HT-29 (cell line): ENCODE results near the gene PARN. TPM values are rescaled to one million over a fixed set of nuclear protein-coding genes. Genes with fewer than 3 reads are reported as not detected.
A peak's percentile ranks its signal among the peaks of the same experiment; 100 is the strongest.
"Not testable (repeated sequence)": the region's sequence is repeated elsewhere in the genome, so short reads cannot be mapped to it uniquely, and the experiment has no call there.

Source experiments
- DNase-seq: peaks from one replicate; pipeline ENCODE4 v3.0.0-alpha.2; 2015; ENCODE audit warnings: low spot score
- total RNA-seq: library from RNA; depleted of rRNA; stranded (reverse); fragments of >200 nt; shearing (Covaris generic); gene quantifications from 2 replicates; pipeline ENCODE4 v1.2.3, GENCODE V29; 2014

PARN gene
- total RNA-seq, 1 experiment from 2014 or later, result 10.9 TPM

GRCh38 chr16:14437426-14437825 is 192.6 kb downstream of the PARN start:
- no peak for DNase-seq

DNA sequence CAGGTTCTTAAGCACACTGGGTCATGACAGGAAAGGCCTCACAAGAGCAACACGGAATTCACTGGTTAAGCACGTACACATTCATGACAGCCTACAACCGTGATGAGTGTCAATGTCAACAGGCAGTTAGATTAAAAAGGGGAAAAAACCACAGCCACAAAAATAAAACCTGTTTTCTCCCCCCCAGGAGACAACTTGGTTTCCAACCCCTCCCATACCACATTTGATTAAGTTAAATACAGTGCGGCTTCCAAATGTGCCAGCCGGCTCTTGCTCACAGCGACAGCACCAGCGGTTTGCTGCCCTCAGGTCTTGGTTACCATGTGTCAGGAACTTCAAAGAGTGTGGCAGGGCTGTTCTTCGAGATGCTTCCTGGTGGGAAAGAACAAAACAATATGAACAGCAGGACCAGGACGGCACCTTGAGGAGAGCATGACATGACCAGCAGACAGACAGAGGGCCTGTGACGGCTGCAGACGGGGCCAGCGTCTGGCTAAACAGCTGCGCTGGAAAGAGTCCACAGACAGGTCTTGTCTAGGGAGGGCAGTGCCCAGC is 193.6 kb downstream of the PARN start:
- no peak for DNase-seq

GRCh38 chr16:14434860-14435259 is 195.2 kb downstream of the PARN start:
- no peak for DNase-seq

DNA sequence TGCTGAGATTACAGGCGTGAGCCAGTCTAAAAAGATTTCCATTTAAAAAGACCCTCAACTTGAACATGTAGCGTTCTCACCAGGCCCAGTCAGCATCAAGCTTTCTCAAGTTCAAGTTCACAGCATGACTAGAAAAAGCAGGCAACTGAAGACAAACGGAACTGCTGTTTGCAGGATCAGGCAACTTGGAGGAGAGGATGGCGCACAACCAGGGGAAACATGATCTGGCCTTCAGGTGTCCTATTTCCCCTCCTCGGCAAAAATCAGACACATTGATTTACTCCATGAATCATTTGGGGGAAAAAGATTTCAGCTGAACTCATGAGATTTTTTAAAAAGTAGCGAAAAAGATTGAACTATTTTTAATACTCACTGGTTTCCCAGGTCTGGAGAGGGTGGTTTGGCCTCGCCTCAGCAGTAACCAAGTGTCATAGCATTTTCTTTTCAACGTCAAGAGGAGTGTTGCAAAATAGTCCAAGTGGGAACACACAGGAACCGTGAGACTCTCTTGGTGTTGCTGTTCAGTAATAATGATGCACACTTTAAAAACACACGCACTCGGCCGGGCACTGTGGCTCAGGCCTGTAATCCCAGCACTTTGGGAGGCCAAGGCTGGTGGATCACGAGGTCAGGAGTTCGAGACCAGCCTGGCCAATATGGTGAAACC is 201.0 kb downstream of the PARN start:
- not testable (repeated sequence) for DNase-seq

DNA sequence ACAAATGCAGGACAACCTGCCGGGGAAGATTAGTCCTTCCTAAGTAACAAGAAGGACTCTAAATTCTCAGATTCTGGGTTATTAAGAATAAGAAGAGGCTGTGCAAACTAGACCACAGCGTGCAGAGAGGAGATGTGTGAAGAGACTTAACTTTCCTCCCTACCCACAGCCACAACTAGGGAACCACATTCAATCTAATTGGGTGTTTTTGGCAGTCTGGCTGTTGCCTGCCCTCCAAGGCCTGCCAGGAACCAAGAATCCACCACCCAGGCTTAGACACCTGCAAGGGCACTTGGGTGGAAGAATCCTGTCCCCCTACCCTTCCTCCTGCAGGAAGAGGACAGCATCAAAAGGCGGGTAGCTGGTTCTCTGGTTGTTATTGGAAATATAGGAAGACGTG is 202.0 kb downstream of the PARN start:
- no peak for DNase-seq

DNA sequence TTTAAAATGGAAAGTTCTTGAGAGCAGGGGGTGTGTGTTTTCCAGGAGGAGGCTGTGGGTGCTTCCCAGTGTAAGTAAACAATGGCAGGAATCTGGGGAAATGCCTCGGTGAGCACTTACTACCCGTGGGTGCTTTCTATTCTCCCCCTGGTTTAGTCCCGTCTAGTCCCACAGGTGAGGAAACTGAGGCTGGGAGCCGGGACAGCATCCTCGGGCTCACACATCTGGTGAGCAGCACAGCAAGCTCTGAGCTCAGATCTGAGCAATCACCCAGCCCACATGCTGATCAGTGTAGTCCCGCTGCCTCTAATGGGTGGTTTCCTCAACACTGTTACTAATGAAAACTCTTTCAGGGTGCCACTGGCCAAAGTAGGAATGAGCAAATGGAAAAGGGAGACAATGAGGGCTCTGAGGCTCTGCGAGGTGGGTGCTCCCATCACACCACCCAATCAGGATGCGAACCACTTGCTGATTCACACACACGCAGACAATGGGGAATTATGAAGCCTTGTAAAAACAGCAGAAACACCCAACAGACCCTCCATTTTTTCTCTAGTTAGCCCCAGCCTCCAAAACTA is 202.6 kb downstream of the PARN start:
- DNase-seq, result no peak

DNA sequence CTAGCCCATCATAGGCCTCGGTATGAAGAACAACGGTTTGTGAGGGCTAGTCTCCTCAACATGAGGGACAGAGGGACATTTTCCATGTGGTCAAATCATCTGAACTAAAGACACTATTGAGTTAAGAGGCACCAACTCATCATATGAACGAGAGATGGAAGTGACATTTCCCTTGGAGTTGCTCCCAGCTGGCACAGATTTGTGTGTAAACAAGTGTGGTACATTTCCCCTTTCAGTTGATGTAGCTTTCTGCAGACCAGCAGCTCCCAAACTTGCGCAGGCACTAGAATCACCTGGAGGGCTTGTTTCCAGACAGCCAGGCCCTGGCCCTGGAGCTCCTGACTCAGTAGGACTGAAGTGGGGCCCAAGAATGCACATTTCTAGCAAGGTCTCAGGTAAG is 205.5 kb downstream of the PARN start:
- DNase-seq, result no peak

DNA sequence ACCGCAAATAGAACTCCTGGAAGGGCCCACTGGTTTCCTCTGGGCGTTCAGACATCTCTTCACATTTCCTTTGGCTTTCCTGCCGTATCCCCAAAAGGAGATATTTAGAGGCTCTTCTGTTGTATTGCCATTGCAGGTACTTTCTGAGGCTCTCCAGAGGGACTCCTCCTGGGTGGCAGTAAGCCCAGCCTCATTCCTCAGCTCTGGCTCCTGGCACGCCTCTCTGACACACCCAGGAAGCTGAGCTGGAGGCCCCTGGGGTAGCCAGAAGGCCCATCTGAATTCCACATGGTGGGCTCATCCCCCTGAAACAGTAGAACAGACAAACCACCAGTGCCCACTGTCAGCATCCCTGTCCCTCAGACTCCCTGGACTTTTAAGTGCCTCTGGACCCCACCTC is 206.7 kb downstream of the PARN start:
- DNase-seq, result no peak

- no peak for DNase-seq
Observed at GRCh38 chr16:14420721-14421488, 209.2 kb downstream of the PARN start.

GRCh38 chr16:14420243-14420642 is 209.8 kb downstream of the PARN start:
- DNase-seq, result not testable (repeated sequence)

GRCh38 chr16:14419817-14420216 is 210.2 kb downstream of the PARN start:
- DNase-seq, result no peak

GRCh38 chr16:14418795-14419225 is 211.2 kb downstream of the PARN start:
- no peak for DNase-seq

DNA sequence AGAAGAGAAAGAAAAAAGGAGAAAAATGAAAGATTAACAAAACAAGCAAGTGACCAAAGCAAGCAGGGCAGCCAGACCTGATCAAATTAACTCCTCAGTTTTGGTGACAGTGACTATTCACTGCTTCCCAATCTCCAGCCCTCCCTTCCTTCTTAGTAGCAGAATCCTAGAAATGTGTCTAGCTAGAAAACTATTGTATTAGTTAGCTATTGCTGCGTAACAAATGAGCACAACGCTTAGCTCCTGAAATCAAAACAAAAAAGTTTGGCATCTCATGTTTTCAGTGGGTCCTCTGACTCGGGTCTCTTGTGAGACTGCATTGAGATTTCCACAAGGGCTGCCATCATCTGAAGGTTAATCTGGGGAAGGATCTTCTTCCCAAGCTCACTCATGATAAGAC is 213.9 kb downstream of the PARN start:
- DNase-seq, result no peak

DNA sequence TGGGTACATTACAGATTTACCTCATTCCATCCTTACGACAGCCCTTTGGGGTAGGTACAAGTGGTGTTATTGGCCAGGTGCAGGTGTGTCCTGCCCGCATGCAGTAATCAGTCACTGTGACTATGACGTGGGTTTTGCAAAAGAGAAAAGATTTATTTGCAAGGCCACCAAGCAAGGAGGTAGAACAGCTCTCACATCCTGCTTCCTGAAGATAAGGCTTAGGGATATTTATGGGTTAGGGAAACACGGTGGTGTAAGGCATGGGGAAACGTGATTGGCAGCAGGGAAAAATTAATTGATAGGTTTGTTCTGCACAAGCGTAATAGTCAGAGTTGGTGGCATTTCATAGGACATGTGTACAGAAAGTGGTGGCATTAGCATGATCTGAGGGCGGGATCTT is 214.8 kb downstream of the PARN start:
- no peak for DNase-seq

DNA sequence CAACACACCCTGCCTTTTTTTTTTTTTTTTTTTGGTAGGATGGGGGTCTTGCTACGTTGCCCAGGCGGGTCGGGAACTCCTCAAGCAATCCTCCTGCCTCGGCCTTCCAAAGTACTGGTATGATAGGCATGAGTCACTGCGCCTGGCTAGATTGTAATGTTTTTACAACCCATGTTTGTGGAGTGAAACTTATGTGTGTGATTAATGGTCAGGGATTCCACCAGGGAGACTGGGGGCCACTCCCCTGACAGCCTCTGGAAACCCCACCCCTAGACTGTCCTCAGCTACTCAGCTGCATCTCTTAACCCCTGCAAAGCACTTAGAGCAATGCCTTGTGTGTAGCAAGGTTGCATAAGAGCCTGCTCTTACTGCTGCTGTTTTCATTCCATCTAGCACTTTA is 220.5 kb downstream of the PARN start:
- peak; percentile 6 for DNase-seq

GRCh38 chr16:14407786-14408399 is 222.2 kb downstream of the PARN start:
- DNase-seq, result no peak

- DNase-seq, result peak; percentile 76
Observed at GRCh38 chr16:14405611-14406537, 224.2 kb downstream of the PARN start.

- not testable (repeated sequence) for DNase-seq
Observed at GRCh38 chr16:14403001-14403389, 227.1 kb downstream of the PARN start.

DNA sequence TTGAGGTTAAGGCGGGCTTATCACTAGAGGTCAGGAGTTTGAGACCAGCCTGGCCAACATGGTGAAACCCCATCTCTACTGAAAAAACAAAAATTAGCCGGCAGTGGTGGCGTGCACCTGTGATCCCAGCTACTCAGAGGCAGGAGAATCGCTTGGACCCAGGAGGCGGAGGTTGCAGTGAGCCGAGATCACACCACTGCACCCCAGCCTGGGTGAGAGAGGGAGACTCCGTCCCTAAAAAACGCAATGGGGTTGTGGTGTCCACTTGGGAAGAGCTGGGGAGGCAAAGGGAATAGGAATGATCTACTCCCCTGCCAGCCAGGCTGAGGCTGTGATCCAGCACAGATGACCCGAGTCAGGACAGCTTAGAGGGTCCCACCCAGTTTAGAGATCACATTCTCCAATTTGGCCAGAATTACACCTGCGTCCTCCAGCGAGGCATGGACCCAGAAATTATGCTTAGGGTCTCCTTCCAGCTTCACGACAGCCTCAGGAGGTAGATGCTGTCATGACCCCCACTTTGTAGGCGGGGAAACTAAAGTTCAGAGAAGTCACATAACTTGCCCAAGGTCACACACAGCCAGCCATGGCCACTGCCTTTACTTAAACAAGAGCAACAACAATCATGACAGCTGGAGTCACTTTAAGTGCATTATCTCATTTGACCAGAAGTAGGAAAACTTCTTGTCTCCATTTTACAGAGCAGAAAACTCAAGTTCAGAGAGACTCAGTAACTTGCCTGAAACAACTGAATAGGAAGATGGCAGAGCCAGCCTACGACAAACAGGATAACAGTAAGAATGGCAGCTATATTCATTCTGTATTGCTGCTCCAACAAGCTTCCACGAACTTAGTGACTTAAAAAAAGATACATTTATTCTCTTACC is 227.7 kb downstream of the PARN start:
- DNase-seq, result not testable (repeated sequence)

DNA sequence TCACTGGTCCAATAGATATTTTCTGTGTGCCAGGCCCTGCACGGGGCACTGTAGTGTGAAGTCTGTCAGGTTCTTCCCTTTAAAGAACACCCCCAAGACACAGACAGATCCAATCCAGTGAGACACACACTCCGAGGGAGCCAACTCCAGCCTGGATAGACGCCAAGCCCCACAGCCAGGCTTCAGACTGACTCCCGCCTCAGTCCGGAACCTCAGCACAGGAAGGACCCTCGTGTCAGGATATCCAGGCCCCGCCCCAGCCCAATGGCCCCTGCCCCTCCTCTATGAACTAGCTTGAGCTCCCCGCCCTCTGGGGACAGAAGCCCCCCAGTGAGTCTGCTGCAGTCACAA is 228.4 kb downstream of the PARN start:
- not testable (repeated sequence) for DNase-seq
